NCI-H82 (cell line): ENCODE measurements around the gene FGG.
A peak's percentile ranks its signal among the peaks of the same experiment; 100 is the strongest.

Experiments
- DNase-seq: peaks from one replicate; lab custom pipeline; 2025; lab: John Stamatoyannopoulos, UW

The FGG gene

GRCh38 chr4:154585369-154586018, 27.0 kb downstream of the FGG start:
- no peak for DNase-seq

- no peak for DNase-seq
Observed at GRCh38 chr4:154584259-154584658, 28.2 kb downstream of the FGG start.

GRCh38 chr4:154583677-154584076, 28.8 kb downstream of the FGG start:
- no peak for DNase-seq

GRCh38 chr4:154583230-154583629, 29.2 kb downstream of the FGG start:
- DNase-seq: no peak

- DNase-seq: no peak
Observed at GRCh38 chr4:154582723-154583122, 29.7 kb downstream of the FGG start.

GRCh38 chr4:154579927-154580326, 32.5 kb downstream of the FGG start:
- DNase-seq: no peak

GRCh38 chr4:154578919-154579318, 33.5 kb downstream of the FGG start:
- no peak for DNase-seq

GRCh38 chr4:154577324-154577723, 35.1 kb downstream of the FGG start:
- no peak for DNase-seq

- no peak for DNase-seq
Observed at GRCh38 chr4:154574311-154574710, 38.1 kb downstream of the FGG start.

GRCh38 chr4:154573190-154573870, 39.1 kb downstream of the FGG start:
- DNase-seq: no peak

- no peak for DNase-seq
Observed at GRCh38 chr4:154569584-154569983, 42.9 kb downstream of the FGG start.

GRCh38 chr4:154569028-154569427, 43.4 kb downstream of the FGG start:
- no peak for DNase-seq

GRCh38 chr4:154566639-154567204, 45.7 kb downstream of the FGG start:
- DNase-seq: no peak

- no peak for DNase-seq
Observed at GRCh38 chr4:154565704-154566103, 46.8 kb downstream of the FGG start.

GRCh38 chr4:154564311-154564710, 48.1 kb downstream of the FGG start:
- DNase-seq: no peak

- DNase-seq: no peak
Observed at GRCh38 chr4:154562697-154563254, 49.7 kb downstream of the FGG start, which contains the start of gene FGB. TSS of gene FGB (plus strand) at chr4:154563011. CDS start at chr4:154563019, 8 bp downstream.

GRCh38 chr4:154560824-154561231, 51.6 kb downstream of the FGG start:
- DNase-seq: no peak

- no peak for DNase-seq
Observed at GRCh38 chr4:154560419-154560801, 52.0 kb downstream of the FGG start.

GRCh38 chr4:154559494-154560418, 52.7 kb downstream of the FGG start:
- DNase-seq: peak; percentile 66

- no peak for DNase-seq
Observed at GRCh38 chr4:154559141-154559493, 53.3 kb downstream of the FGG start.
